BLaER1 (cell line): ENCODE data around the gene CACTIN.

Experiments
- H3K27ac ChIP-seq: shearing (Covaris generic); formaldehyde crosslinking; 2 replicates; pipeline ENCODE4 v1.8.1; 2022
- H3K27me3 ChIP-seq: shearing (Covaris generic); formaldehyde crosslinking; 2 replicates; pipeline ENCODE4 v1.8.1; 2022
- H3K36me3 ChIP-seq: shearing (Covaris generic); formaldehyde crosslinking; 2 replicates; pipeline ENCODE4 v1.8.1; 2022
- H3K4me1 ChIP-seq: shearing (Covaris generic); formaldehyde crosslinking; 2 replicates; pipeline ENCODE4 v1.8.1; 2022
- H3K4me2 ChIP-seq: shearing (Covaris generic); formaldehyde crosslinking; 2 replicates; pipeline ENCODE4 v1.8.1; 2022
- H3K4me3 ChIP-seq: shearing (Covaris generic); formaldehyde crosslinking; 2 replicates; pipeline ENCODE4 v1.8.1; 2022
- H3K9ac ChIP-seq: shearing (Covaris generic); formaldehyde crosslinking; 2 replicates; pipeline ENCODE4 v1.8.1; 2022
- H3K9me3 ChIP-seq: shearing (Covaris generic); formaldehyde crosslinking; 2 replicates; pipeline ENCODE4 v1.8.1; 2022
- H4K20me1 ChIP-seq: shearing (Covaris generic); formaldehyde crosslinking; 2 replicates; pipeline ENCODE4 v1.8.1; 2022
- Cebpa-rat ChIP-seq: shearing (Covaris generic); IDR thresholded peaks from 2 replicates; pipeline ENCODE4 v1.8.1; 2022

CACTIN gene

DNA sequence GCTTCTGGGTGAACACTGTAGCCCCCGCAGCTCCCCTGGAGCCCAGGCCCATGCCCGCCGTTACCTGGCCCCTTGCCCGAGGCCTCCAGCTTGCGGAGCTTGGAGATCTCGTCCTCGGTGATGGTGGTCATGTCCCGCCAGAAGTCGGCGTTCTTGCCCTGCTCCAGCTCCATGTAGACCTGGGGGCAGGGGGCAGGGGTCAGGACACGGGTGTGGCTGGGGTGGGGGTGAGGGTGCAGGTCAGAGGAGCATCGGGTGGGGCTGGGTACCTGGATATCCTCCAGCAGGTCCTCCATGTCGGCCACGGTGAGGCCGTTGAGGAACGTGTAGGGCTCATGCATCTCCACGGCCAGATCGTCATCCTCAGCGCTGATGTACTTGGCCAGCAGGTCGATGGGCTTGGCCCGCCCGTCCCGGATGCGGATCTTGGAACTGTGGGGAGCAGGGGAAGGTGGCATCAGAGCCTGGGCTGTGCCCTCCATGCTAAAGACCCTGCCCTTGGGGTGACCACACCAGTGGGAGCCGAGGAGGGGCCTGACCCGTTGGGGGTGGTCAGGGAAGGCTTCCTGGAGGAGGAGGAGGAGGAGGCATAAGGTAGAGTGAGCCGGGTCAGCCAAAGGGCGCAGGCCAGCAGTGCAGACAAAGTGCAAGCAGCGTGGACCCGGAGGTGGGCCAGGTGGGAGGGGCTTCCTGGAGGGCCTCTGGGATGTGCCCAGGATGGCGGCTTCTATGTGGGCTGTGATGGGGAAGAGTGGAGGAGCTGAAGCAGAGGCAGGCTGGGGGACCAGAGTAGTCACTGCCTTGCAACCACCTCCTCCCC, 7.6 kb downstream of the CACTIN start:
- H3K4me1 ChIP-seq, result peaks cover 36% of the 10 kb centered on the region
- TF ChIP-seq Cebpa-rat, result no peak
- no peak overlapping the region; the same call in 1 of the 2 replicates for H3K9ac ChIP-seq
- H3K27ac ChIP-seq, result no peak overlapping the region
- H3K9me3 ChIP-seq, result no peaks in the 10 kb centered on the region
- peaks cover 69% of the 10 kb centered on the region for H3K36me3 ChIP-seq
- peaks cover 59% of the 10 kb centered on the region for H4K20me1 ChIP-seq
- H3K4me3 ChIP-seq, result no peak overlapping the region
- H3K27me3 ChIP-seq, result no peaks in the 10 kb centered on the region
- H3K4me2 ChIP-seq, result peak overlapping the region; percentile 97

- H3K4me3 ChIP-seq, result peak overlapping the region; percentile 55
- H4K20me1 ChIP-seq, result peaks cover 52% of the 10 kb centered on the region
- H3K9ac ChIP-seq, result peak overlapping the region; percentile 54; the same call in 1 of the 2 replicates
- no peaks in the 10 kb centered on the region for H3K9me3 ChIP-seq
- peaks cover 43% of the 10 kb centered on the region for H3K4me1 ChIP-seq
- H3K36me3 ChIP-seq, result peaks cover 69% of the 10 kb centered on the region
- H3K4me2 ChIP-seq, result peak overlapping the region; percentile 97
- H3K27ac ChIP-seq, result peak overlapping the region; percentile 20; the same call in 1 of the 2 replicates
- no peak for TF ChIP-seq Cebpa-rat
- no peaks in the 10 kb centered on the region for H3K27me3 ChIP-seq
Measured at GRCh38 chr19:3618144-3618810, 8.3 kb downstream of the CACTIN start.

- TF ChIP-seq Cebpa-rat, result no peak
- Histone ChIP-seq H3K9ac (peak overlapping the region; percentile 54), H3K27me3 (no peaks in the 10 kb centered on the region), H3K27ac (peak overlapping the region; percentile 20; the same call in 1 of the 2 replicates), H3K36me3 (peaks cover 69% of the 10 kb centered on the region), H3K9me3 (no peaks in the 10 kb centered on the region), H3K4me1 (peaks cover 43% of the 10 kb centered on the region), H4K20me1 (peaks cover 46% of the 10 kb centered on the region), H3K4me2 (peak overlapping the region; percentile 97), H3K4me3 (peak overlapping the region; percentile 55)
Measured at GRCh38 chr19:3617463-3617862, 9.1 kb downstream of the CACTIN start.

DNA sequence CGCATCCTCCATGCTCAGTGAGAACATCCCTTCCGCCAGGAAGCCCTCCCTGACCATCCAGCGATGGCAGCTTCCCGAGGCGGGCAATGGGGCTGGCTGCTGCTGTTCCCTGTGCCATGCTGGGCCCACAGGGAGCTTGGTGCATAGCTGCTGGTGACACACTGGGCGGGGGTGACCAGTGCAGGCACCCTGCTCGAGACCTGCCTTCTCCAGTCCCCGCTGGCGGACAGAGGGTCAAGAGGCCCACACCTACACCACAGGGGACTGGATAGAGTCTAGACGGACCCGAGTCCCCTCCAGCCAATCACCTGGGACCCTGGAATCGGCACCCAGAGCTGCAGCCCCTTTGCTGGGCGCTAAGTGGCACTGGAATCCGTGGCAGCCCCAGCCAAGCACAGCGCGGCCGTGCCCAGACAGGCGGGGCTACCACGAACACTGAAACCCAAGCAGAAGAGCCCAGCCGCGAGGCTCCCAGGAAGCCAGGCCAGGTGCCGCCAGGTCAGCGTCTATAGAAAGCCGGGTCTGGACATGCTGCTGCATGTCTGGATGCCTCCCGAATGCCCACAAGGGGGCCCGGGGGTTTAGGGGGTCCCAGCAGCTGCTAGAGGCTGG, 11.0 kb downstream of the CACTIN start:
- Histone ChIP-seq H3K9ac (no peak overlapping the region), H3K9me3 (no peaks in the 10 kb centered on the region), H3K4me3 (no peak overlapping the region), H4K20me1 (peaks cover 39% of the 10 kb centered on the region), H3K36me3 (peaks cover 69% of the 10 kb centered on the region), H3K4me2 (no peak overlapping the region), H3K27ac (no peak overlapping the region), H3K27me3 (no peaks in the 10 kb centered on the region), H3K4me1 (peaks cover 53% of the 10 kb centered on the region)
- no peak for TF ChIP-seq Cebpa-rat

GRCh38 chr19:3614858-3615505, 11.6 kb downstream of the CACTIN start:
- no peak overlapping the region for H3K9ac ChIP-seq
- no peak overlapping the region for H3K4me3 ChIP-seq
- no peak overlapping the region for H3K4me2 ChIP-seq
- peaks cover 63% of the 10 kb centered on the region for H3K36me3 ChIP-seq
- H3K27me3 ChIP-seq, result no peaks in the 10 kb centered on the region
- H3K27ac ChIP-seq, result no peak overlapping the region
- peaks cover 37% of the 10 kb centered on the region for H4K20me1 ChIP-seq
- peaks cover 59% of the 10 kb centered on the region for H3K4me1 ChIP-seq
- no peak for TF ChIP-seq Cebpa-rat
- H3K9me3 ChIP-seq, result no peaks in the 10 kb centered on the region

DNA sequence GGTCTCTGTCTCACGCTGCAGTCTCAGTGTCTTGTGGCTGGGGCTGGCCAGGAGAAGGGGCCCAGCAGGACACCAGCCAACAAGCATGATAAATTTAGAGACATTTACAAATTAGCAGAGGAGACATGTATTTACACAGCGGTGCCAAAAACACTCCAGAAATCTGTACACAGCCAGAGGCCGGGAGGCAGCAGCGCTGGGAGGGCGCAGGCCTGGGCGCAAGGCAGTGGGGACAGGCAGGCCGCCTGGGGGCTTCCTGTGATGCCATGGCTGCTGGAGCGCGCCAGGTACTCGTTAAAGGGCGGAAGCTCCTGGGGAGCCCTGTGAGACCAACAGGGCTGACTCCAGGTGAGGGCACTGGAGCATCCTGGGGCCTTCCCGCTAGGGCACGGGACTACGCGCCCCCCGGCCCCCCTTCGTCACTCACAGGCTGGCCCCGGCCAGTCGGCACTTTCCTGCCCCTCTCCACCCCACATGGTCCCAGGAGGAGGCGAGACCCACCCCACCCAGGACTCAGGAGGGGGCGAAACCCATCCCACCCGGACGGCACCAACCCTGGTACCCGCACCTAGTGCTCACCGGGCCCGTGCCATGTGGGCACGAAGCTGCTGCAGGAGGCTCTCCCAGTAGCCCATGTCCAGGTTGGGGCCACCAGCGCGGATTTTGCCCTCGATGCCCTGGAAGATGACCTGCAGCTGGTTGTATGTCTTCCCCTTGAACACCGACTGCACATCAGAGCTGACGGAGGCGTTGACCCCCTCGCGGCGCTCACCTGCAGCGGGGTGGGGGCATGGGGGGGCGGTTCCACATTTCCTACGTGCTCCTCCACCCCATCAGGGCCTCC, 12.6 kb downstream of the CACTIN start:
- H3K27ac ChIP-seq, result no peak overlapping the region
- no peaks in the 10 kb centered on the region for H3K27me3 ChIP-seq
- H4K20me1 ChIP-seq, result peaks cover 32% of the 10 kb centered on the region
- H3K9ac ChIP-seq, result no peak overlapping the region
- no peak for TF ChIP-seq Cebpa-rat
- H3K4me2 ChIP-seq, result no peak overlapping the region
- no peak overlapping the region for H3K4me3 ChIP-seq
- H3K4me1 ChIP-seq, result peaks cover 59% of the 10 kb centered on the region
- peaks cover 53% of the 10 kb centered on the region for H3K36me3 ChIP-seq
- no peaks in the 10 kb centered on the region for H3K9me3 ChIP-seq

DNA sequence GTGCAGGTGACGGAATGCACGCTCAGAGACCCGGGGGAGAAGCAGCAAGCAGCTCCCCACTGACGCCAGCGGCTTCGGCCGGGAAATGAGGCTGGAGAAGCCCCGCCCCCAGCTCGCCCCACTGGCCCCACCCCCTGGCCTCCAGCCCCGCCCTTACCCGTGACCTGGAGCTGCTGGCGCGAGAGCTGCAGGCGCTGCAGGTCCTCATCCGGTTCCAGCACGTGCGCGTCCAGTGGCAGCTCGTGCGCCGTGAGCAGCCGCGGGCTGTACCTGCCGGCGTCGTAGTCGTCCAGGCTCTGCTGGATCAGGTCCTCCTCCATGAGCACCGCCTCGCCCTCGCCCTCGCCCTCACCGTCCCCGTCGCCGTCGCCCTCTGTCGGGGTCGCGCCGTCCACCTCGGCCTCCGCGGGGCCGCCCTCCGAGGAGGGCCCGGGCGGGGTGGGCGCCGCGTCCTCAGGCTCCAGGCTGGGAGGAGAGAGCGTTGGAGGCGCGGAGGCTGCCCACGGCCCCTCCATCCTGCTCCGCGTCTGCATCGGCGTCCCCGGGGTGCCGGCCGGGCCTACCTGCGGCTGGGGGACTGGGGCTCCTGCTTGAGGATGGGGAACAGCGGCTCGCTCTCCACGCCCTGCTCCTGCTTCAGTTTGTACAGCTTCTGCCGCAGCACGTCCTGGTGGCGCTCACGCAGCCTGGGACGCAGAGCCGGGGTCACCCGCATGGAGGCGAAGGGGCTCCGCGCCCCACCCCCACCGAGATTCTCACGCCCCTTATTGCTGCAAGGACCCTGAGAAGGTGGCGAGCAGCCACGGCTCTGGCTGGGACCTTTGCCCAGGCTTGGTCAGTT, 13.5 kb downstream of the CACTIN start:
- H3K9me3 ChIP-seq, result no peaks in the 10 kb centered on the region
- H3K4me2 ChIP-seq, result no peak overlapping the region
- peaks cover 59% of the 10 kb centered on the region for H3K4me1 ChIP-seq
- no peak overlapping the region for H3K4me3 ChIP-seq
- peaks cover 24% of the 10 kb centered on the region for H4K20me1 ChIP-seq
- TF ChIP-seq Cebpa-rat, result no peak
- H3K27me3 ChIP-seq, result no peaks in the 10 kb centered on the region
- no peak overlapping the region for H3K9ac ChIP-seq
- peaks cover 52% of the 10 kb centered on the region for H3K36me3 ChIP-seq
- no peak overlapping the region for H3K27ac ChIP-seq

DNA sequence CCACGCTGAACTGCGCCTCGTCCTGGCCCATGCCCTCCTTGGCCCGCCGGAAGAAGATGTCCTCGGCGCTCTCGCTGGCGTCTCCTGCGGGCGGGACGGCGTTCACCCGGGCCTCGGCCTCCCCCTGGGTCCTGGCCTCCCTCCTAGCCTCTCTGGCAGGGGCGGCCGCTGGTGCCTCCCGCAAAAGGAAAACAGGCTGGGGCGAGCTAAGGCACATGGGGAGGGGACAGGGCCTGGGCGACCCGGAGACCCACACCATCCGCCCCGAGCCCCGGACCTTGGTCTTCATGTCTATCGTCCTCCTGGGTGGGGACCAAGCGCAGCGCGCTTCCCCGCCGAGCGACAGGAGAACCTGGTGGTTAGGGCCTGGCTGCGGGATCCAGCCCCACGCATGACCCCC, 14.3 kb downstream of the CACTIN start:
- H3K27ac ChIP-seq, result no peak overlapping the region
- no peak overlapping the region for H3K4me2 ChIP-seq
- H3K4me3 ChIP-seq, result no peak overlapping the region
- peaks cover 59% of the 10 kb centered on the region for H3K4me1 ChIP-seq
- H3K36me3 ChIP-seq, result peaks cover 52% of the 10 kb centered on the region
- no peak overlapping the region for H3K9ac ChIP-seq
- H3K27me3 ChIP-seq, result peaks cover 2% of the 10 kb centered on the region
- H4K20me1 ChIP-seq, result peaks cover 18% of the 10 kb centered on the region; the same call in 1 of the 2 replicates
- no peaks in the 10 kb centered on the region for H3K9me3 ChIP-seq
- TF ChIP-seq Cebpa-rat, result no peak
